Activated CD4-positive, alpha-beta T cell treated with anti-CD3 and anti-CD28 coated beads for 36 hours (primary cell): Measurements from ENCODE around the gene KMT2C. TPM values are rescaled to one million over a fixed set of nuclear protein-coding genes. Genes with fewer than 3 reads are reported as not detected.
"Not testable (repeated sequence)": the region's sequence is repeated elsewhere in the genome, so short reads cannot be mapped to it uniquely, and the experiment has no call there.

Source experiments
- ATAC-seq: fragments of 200-7000 bp; cut with Tn5 transposase; one replicate; pipeline ENCODE4 v1.10.0; 2021; ENCODE audit warnings: mild to moderate bottlenecking, moderate library complexity
- CTCF ChIA-PET: fragments of 350-600 bp; sonication (Branson Sonifier 250); formaldehyde crosslinking; loops from one replicate; lab custom pipeline; 2021; ENCODE audit warnings: antibody characterized with exemption; lab: Charles Lee
- POLR2A ChIA-PET: fragments of 350-600 bp; sonication (Branson Sonifier 250); formaldehyde crosslinking; loops from one replicate; lab custom pipeline; 2021; ENCODE audit warnings: antibody characterized with exemption, inconsistent platforms; lab: Charles Lee
- DNase-seq: peaks from one replicate; pipeline ENCODE4 v3.0.0-alpha.2; 2020
- H3K27ac Mint-ChIP-seq: one replicate; pipeline ENCODE4 v1.8.0; 2021; ENCODE audit warnings: mixed read lengths
- H3K27me3 Mint-ChIP-seq: one replicate; pipeline ENCODE4 v1.8.0; 2021; ENCODE audit warnings: mixed read lengths
- H3K36me3 Mint-ChIP-seq: one replicate; pipeline ENCODE4 v1.8.0; 2021; ENCODE audit warnings: low read depth, mixed read lengths
- H3K4me1 Mint-ChIP-seq: one replicate; pipeline ENCODE4 v1.8.0; 2021; ENCODE audit warnings: mixed read lengths
- H3K4me3 Mint-ChIP-seq: one replicate; pipeline ENCODE4 v1.8.0; 2021; ENCODE audit warnings: mild to moderate bottlenecking, moderate library complexity, mixed read lengths
- H3K9me3 Mint-ChIP-seq: one replicate; pipeline ENCODE4 v1.8.0; 2021; ENCODE audit warnings: low read depth, mixed read lengths
- intact Hi-C, 2 experiments: fragments of 100-400 bp; cut with DNase I in 1 of 2; cut with micrococcal nuclease in 1 of 2; formaldehyde crosslinking; loops; one replicate each; pipeline versions ENCODE4 v1.14.2 to v1.15.1; 2022 to 2024; cut with DNase I, micrococcal nuclease
- total RNA-seq, 2 experiments: library from RNA; stranded (reverse); gene quantifications; one replicate each; pipeline ENCODE4 v1.2.3, GENCODE V29; 2021

Gene KMT2C
- total RNA-seq, 2 experiments from 2014 or later = 35.9 to 42.7 TPM

DNA sequence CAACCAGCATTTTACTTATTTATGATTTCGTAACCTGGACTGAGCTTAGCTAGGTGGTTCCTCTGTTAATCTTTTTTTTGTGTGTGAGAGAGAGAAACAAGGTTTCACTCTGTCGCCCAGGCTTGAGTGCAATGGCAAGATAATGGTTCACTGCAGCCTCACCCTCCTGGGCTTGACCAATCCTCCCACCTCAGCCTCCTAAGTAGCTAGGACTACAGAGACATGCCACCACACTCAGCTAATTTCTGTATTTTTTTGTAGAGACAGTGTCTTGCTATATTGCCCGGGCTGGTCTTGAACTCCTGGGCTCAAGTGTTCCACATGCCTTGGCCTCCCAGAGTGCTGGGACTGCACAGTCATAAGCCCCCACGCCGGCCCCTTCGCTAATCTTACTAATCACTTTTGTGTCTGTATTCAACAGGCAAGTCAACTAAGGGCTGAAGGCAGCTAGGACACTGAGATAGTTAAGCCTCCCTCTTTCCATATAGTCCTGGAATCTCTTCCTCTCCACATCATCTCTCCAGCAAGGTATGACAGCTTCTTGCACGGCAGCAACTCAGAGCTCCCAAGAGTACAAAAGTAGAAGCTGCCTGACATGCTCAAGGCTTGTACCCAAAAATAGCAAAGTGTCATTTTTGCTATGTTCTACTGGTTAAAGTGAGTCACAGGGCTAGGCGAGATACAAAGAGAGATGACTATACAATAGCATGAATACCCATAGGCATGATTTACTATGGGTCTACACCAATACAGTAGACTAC is 11.3 kb downstream of the KMT2C start:
- Mint-ChIP-seq H3K27me3 (no peaks in the 10 kb centered on the region), H3K36me3 (peaks cover 40% of the 10 kb centered on the region), H3K27ac (peak overlapping the region; percentile 76), H3K4me3 (no peak overlapping the region), H3K9me3 (peaks cover 14% of the 10 kb centered on the region), H3K4me1 (peaks cover 67% of the 10 kb centered on the region)
- POLR2A ChIA-PET = interaction anchor here (0.9 kb wide), 1 partner anchor 9 kb away, joined by 3 read pairs; no protein-coding TSS in a partner anchor
- peak; percentile 90 for ATAC-seq
- DNase-seq = peak; percentile 49
- intact Hi-C loops = loop anchor here (5.0 kb wide), 4 partner anchors 42 to 87 kb away; no protein-coding TSS in a partner anchor
- CTCF ChIA-PET = interaction anchor here (1.3 kb wide), 1 partner anchor 9 kb away, joined by 4 read pairs; no protein-coding TSS in a partner anchor

DNA sequence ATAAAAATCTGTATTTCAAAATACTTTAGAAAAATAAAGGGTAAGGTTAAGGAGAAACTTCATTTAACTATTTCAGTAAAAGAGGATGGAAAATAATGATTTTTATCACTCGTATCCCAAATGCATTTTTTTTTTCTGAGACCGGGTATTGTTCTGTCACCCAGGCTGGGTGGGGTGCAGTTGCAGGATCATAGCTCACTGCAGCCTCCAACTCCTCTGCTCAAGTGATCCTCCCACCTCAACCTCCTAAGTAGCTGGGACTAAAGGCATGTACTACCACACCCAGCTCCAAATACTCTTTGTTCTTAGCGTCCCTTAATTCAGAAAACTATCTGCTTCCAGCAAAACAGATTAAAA is 11.8 kb downstream of the KMT2C start:
- no peak for DNase-seq
- intact Hi-C loops = loop anchor here in 1 of 2 experiments (5.0 kb wide), 2 partner anchors 42 to 62 kb away; no protein-coding TSS in a partner anchor
- Mint-ChIP-seq H3K27me3 (no peaks in the 10 kb centered on the region), H3K36me3 (peaks cover 42% of the 10 kb centered on the region), H3K4me3 (no peak overlapping the region), H3K9me3 (peaks cover 14% of the 10 kb centered on the region), H3K27ac (no peak overlapping the region), H3K4me1 (peaks cover 67% of the 10 kb centered on the region)
- ChIA-PET CTCF (no interaction called here), POLR2A (interaction anchor here (0.9 kb wide), 1 partner anchor 10 kb away, joined by 3 read pairs; no protein-coding TSS in a partner anchor)
- no peak for ATAC-seq

DNA sequence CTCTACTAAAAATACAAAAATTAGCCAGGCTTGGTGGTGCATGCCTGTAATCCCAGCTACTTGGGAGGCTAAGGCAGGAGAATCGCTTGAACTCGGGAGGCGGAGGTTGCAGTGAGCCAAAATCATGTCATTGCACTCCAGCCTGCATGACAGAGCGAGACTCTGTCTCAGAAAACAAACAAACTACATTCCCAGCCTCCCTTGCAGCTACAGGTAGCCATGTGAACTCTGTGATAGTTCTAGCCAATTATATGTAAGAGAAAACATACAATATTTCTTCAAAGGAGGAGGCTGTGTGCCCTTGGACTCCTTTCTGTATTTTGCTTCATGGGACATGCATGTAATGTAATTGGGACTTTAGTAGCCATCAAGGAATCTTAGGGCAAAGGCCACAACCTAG is 12.6 kb downstream of the KMT2C start:
- CTCF ChIA-PET = not testable (repeated sequence)

DNA sequence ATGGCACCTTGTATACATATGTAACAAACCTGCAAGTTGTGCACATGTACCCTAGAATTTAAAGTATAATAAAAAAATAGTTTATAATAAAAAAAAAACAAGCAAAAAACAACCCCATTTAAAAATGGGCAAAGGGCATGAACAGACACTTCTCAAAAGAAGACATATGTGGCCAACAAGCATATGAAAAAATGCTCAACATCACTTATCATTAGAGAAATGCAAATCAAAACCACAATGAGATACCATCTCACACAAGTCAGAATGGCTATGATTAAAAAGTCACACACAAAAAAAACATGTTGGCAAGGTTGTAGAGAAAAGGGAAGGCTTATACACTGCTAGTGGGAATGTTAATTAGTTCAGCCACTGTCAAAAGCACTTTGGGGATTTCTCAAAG is 14.9 kb downstream of the KMT2C start:
- ATAC-seq, POLR2A ChIA-PET, CTCF ChIA-PET, H3K27ac Mint-ChIP-seq, DNase-seq, H3K4me3 Mint-ChIP-seq, H3K27me3 Mint-ChIP-seq: not testable (repeated sequence)
- H3K36me3 Mint-ChIP-seq = peaks cover 44% of the 10 kb centered on the region
- peaks cover 14% of the 10 kb centered on the region for H3K9me3 Mint-ChIP-seq
- intact Hi-C loops = loop anchor here (1.0 to 5.0 kb wide), 3 partner anchors 27 to 59 kb away; no protein-coding TSS in a partner anchor
- peaks cover 50% of the 10 kb centered on the region for H3K4me1 Mint-ChIP-seq

More for the DNA sequence above, 12.6 kb downstream of the KMT2C start:
- not testable (repeated sequence) for ATAC-seq, H3K27ac Mint-ChIP-seq, DNase-seq, H3K27me3 Mint-ChIP-seq, H3K4me3 Mint-ChIP-seq
- Mint-ChIP-seq H3K36me3 (peaks cover 42% of the 10 kb centered on the region), H3K9me3 (peaks cover 14% of the 10 kb centered on the region), H3K4me1 (peaks cover 63% of the 10 kb centered on the region)
- POLR2A ChIA-PET = interaction anchor here (0.5 kb wide), 1 partner anchor 9 kb away, joined by 8 read pairs; no protein-coding TSS in a partner anchor
- intact Hi-C loops = loop anchor here in 1 of 2 experiments (5.0 kb wide), 2 partner anchors 41 to 61 kb away; no protein-coding TSS in a partner anchor

DNA sequence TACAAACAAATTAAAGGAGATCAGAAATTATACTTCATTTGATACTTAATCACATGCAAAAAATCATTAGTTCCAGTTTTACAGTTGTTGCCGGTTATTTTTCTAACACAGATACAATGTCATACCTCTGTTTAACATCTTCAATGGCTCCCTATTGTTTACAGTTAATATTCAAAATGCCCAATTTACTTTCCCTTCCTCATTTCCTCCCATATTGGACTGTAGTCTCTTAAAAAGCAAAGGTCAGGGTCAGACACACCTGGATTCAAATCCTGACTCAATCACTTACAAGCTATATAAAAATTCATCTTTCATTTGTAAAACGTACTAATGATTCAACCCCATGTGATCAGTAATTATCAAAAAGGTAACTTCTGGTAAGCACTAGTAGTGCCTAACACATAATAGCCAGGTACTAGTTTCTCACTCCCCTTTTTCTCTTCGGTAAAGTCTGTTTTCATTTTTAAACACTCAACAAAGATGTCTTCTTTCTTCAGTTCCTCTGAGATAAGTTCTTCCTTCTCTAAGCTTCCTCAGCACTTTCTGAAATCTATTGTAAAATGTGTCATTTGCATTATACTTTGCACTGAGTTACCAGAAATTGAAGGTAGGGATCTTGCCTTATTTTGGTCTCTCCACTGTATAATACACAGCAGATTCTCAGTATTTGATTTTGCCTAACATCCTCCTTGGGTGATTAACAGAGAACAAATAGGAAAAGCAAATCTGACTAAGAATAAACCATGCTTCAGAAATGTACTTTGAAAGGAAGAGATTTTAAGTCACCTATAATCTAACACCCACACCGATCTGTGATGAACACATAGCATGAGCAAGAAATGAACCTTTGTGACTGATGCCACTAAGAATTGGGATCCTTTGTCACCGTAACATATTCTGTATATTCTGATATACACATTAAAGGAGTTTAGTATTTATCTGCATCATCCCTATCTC is 16.1 kb downstream of the KMT2C start:
- DNase-seq (no peak), ATAC-seq (peak; percentile 68)
- H3K4me1 Mint-ChIP-seq = peaks cover 42% of the 10 kb centered on the region
- ChIA-PET CTCF (no interaction called here), POLR2A (no interaction called here)
- peak overlapping the region; percentile 84 for H3K27ac Mint-ChIP-seq
- intact Hi-C loops = loop anchor here (1.0 to 5.0 kb wide), 3 partner anchors 25 to 57 kb away; no protein-coding TSS in a partner anchor
- peaks cover 41% of the 10 kb centered on the region for H3K36me3 Mint-ChIP-seq
- no peaks in the 10 kb centered on the region for H3K27me3 Mint-ChIP-seq
- peaks cover 14% of the 10 kb centered on the region for H3K9me3 Mint-ChIP-seq
- H3K4me3 Mint-ChIP-seq = peak overlapping the region; percentile 36

DNA sequence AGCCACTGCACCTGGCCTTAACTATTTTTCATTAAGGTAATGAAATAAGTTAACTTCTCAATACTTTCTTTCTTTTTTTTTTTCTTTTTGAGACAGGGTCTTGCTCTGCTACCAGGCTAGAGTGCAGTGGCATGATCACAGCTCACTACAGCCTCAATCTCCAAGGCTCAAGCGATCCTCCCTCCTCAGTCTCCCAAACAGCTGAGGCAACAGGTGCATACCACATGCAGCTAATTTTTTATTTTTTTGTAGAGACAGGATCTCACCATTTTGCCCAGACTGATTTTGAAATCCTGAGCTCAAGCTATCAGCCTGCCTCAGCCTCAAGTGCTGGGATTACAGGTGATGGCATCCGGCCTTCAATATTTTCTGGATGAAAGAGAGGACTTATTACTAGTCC is 21.0 kb downstream of the KMT2C start:
- no peaks in the 10 kb centered on the region for H3K27me3 Mint-ChIP-seq
- ATAC-seq = no peak
- no peak overlapping the region for H3K27ac Mint-ChIP-seq
- ChIA-PET CTCF (no interaction called here), POLR2A (no interaction called here)
- no peaks in the 10 kb centered on the region for H3K9me3 Mint-ChIP-seq
- H3K4me1 Mint-ChIP-seq = peaks cover 30% of the 10 kb centered on the region
- intact Hi-C loops = no loop called here
- no peak overlapping the region for H3K4me3 Mint-ChIP-seq
- H3K36me3 Mint-ChIP-seq = peaks cover 6% of the 10 kb centered on the region
- no peak for DNase-seq

DNA sequence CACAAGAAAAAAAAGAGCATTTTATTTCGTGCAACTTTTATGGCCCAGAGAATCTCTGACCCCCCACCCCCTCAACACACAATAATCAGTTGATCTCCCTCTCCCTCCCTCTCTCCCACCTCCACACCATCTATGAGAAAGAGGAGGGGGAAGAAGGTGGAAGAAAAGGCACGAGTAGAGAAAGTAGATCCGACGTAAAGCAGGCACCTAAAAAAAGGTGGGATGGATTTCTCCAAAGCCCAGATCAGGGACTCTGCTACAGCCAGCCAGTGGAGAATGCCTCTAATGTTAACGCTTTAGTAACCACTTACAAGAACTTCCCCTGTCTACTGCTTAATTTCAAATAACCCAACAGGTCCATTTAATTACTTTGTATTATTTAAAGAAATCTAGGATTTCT is 24.4 kb downstream of the KMT2C start:
- H3K27ac Mint-ChIP-seq = no peak overlapping the region
- ATAC-seq (no peak), DNase-seq (no peak)
- no peaks in the 10 kb centered on the region for H3K36me3 Mint-ChIP-seq
- CTCF ChIA-PET = no interaction called here
- H3K9me3 Mint-ChIP-seq = peaks cover 8% of the 10 kb centered on the region
- no peak overlapping the region for H3K4me3 Mint-ChIP-seq
- H3K27me3 Mint-ChIP-seq = no peaks in the 10 kb centered on the region
- intact Hi-C loops = no loop called here
- POLR2A ChIA-PET = no interaction called here
- peaks cover 19% of the 10 kb centered on the region for H3K4me1 Mint-ChIP-seq

DNA sequence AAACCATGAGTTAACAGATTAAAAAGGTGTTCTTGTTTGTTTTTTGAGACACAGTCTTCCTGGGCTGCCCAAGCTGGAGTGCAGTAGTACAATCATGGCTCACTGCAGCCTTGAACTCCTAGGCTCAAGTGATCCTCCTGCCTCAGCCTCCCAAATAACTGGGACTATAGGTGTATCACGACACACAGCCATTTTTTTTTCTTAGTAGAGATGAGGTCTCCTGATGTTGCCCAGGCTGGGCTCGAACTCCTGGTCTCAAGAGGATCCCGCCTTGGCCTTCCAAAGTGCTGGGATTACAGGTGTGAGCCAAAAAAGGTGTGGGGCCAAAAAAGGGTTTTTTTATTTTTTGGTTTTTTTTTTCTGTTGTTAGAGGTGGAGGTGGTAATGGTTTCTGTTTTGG is 29.3 kb downstream of the KMT2C start:
- ChIA-PET POLR2A (no interaction called here), CTCF (interaction anchor here (0.7 to 0.8 kb wide), 2 partner anchors 71 to 703 kb away, joined by 3 to 4 read pairs; no protein-coding TSS in a partner anchor)
- DNase-seq = no peak
- Mint-ChIP-seq H3K4me3 (no peak overlapping the region), H3K27me3 (no peaks in the 10 kb centered on the region), H3K27ac (no peak overlapping the region), H3K4me1 (peaks cover 3% of the 10 kb centered on the region), H3K9me3 (peaks cover 20% of the 10 kb centered on the region), H3K36me3 (peaks cover 2% of the 10 kb centered on the region)
- ATAC-seq = no peak
- intact Hi-C loops = no loop called here

DNA sequence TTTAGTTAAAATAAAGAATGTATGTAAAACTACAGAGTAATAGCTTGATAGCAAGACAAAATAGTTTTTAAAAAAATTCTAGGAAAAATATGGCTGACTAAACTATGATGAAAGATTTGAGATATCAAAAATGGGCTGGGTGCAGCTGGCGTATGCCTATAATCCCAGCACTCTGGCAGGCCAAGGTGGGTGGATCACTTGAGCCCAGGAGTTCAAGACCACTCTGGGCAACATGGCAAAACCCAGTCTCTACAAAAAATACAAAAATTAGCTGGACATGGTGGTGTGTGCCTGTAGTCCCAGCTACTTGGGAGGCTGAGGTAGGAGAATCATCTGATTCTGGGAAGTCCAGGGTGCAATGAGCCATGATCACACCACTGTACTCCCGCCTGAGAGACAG is 29.8 kb downstream of the KMT2C start:
- H3K9me3 Mint-ChIP-seq = peaks cover 20% of the 10 kb centered on the region
- intact Hi-C loops, H3K4me1 Mint-ChIP-seq, DNase-seq, H3K36me3 Mint-ChIP-seq, H3K27ac Mint-ChIP-seq, H3K27me3 Mint-ChIP-seq, ATAC-seq, H3K4me3 Mint-ChIP-seq, POLR2A ChIA-PET: not testable (repeated sequence)
- CTCF ChIA-PET = interaction anchor here (0.7 to 1.4 kb wide), 3 partner anchors 11 to 702 kb away, joined by 3 to 4 read pairs (median 3); no protein-coding TSS in a partner anchor

DNA sequence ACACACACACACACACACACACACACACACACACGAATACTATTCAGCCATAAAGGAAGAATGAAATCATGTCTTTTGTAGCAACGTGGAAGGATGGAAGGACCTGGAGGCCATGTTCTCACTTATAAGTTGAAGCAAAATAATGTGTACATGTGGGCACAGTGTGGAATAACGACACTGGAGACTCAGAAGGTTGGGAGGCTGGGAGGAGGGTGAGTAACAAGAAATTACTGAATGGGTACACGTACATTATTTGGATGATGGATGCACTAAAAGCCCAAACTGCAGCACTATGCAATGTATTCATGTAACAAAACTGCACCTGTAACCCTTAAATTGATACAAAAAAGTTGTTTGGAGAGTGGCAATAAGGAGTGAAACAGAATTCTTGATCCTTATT is 32.1 kb downstream of the KMT2C start:
- CTCF ChIA-PET = no interaction called here

More for the DNA sequence above, 32.1 kb downstream of the KMT2C start:
- peaks cover 20% of the 10 kb centered on the region for H3K9me3 Mint-ChIP-seq
- no peaks in the 10 kb centered on the region for H3K27me3 Mint-ChIP-seq
- H3K27ac Mint-ChIP-seq = no peak overlapping the region
- ATAC-seq = no peak
- H3K4me3 Mint-ChIP-seq = no peak overlapping the region
- POLR2A ChIA-PET = no interaction called here
- intact Hi-C loops = no loop called here
- peaks cover 2% of the 10 kb centered on the region for H3K36me3 Mint-ChIP-seq
- DNase-seq = no peak
- H3K4me1 Mint-ChIP-seq = peaks cover 8% of the 10 kb centered on the region
